ENCODE measurements around the gene TMPRSS2. TPM values are rescaled to one million over a fixed set of nuclear protein-coding genes. Genes with fewer than 3 reads are reported as not detected.

Gene TMPRSS2
- total RNA-seq, 1 donor from 2014 or later, result 8.2 TPM

DNA sequence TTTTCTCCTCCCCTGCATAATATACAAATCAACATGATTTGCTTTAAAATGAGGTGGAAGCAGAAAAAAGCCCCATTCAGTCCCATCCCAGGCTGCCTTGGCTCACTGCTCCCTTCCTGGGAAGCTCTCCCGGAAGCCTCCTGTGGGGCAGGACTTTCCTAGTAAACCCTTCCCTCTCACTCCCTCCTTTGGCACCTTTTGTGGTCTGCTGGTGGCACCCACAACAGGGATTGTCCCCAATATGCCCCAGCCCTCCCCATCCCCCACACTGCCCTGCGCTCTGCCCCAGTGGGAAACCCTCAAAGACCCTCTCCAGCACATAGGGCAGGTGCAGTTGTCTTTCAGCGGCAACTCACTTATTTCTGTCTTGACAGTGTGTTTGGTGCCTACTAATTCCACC is 1.8 kb upstream of the TMPRSS2 start:
- no peak for TF ChIP-seq CTCF (IDR thresholded peaks at IDR 0.05; ENCODE audit: insufficient read depth, low read length, poor library complexity, severe bottlenecking)
- no peak for DNase-seq (ENCODE audit: low read depth)
- H3K4me3 ChIP-seq (ENCODE audit: low read depth, low read length), result no peak overlapping the region
- peaks cover 39% of the 10 kb centered on the region for H3K27me3 ChIP-seq (ENCODE audit: control insufficient read depth, insufficient read depth, low read length)
- no peaks in the 10 kb centered on the region for H3K36me3 ChIP-seq (ENCODE audit: control insufficient read depth, insufficient read depth, low read length)

DNA sequence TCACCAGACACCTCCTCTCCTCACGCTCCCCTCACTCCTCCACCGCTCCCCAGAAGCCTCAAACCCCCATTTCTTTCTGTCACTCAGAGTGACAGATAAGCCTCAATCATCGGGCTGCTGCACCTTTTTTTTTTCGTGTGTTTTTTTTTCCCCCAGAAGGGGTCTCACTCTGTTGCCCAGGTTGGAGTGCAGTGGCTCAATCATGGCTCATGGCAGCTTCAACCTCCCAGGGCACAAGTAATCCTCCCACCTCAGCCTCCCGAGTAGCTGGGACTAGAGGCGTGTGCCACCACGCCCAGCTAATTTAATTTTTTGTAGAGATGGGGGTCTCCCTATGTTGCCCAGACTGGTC is 1.2 kb upstream of the TMPRSS2 start:
- no peak for DNase-seq (ENCODE audit: low read depth)
- Histone ChIP-seq H3K36me3 (ENCODE audit: control insufficient read depth, insufficient read depth, low read length) (no peaks in the 10 kb centered on the region), H3K4me3 (ENCODE audit: low read depth, low read length) (no peak overlapping the region), H3K27me3 (ENCODE audit: control insufficient read depth, insufficient read depth, low read length) (peaks cover 39% of the 10 kb centered on the region)
- TF ChIP-seq CTCF (IDR thresholded peaks at IDR 0.05; ENCODE audit: insufficient read depth, low read length, poor library complexity, severe bottlenecking), result no peak

DNA sequence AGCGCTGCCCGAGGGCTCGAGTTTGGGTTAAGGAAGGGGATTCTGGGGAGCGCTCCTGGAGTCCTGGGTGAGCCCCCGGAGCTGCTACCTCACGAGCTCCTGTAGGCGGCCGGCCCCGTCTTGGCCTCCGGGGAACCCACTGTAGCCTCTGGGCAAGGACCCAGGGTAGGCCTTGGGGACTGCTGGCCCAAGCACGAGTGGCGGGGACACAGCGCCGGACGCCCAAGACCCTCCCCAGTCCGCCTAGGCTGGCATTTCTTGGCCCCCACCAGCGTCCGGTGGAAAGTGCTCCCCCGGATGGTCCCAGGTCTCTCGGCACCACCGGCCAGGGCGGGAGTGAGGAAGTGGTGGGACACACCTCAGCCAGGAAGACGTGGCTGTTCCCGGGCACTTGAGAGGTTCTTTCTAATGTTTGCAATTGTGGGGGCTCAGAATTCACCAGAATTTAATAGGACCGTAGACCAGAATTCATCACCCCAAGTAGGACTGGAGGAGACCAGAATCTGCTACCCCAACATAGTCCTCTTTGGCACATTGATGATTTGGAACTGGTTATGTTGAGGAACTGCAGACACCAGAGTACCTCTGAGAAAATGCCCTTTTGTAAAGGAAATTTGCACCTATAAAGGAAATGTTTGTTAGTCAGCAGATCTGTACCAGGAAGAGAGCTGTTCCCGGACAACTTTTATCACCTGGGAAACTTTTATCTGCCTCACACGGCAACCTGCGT is 622 bp upstream of the TMPRSS2 start:
- TF ChIP-seq CTCF (IDR thresholded peaks at IDR 0.05; ENCODE audit: insufficient read depth, low read length, poor library complexity, severe bottlenecking), result no peak
- Histone ChIP-seq H3K27me3 (ENCODE audit: control insufficient read depth, insufficient read depth, low read length) (peaks cover 39% of the 10 kb centered on the region), H3K36me3 (ENCODE audit: control insufficient read depth, insufficient read depth, low read length) (no peaks in the 10 kb centered on the region), H3K4me3 (ENCODE audit: low read depth, low read length) (no peak overlapping the region)
- no peak for DNase-seq (ENCODE audit: low read depth)

DNA sequence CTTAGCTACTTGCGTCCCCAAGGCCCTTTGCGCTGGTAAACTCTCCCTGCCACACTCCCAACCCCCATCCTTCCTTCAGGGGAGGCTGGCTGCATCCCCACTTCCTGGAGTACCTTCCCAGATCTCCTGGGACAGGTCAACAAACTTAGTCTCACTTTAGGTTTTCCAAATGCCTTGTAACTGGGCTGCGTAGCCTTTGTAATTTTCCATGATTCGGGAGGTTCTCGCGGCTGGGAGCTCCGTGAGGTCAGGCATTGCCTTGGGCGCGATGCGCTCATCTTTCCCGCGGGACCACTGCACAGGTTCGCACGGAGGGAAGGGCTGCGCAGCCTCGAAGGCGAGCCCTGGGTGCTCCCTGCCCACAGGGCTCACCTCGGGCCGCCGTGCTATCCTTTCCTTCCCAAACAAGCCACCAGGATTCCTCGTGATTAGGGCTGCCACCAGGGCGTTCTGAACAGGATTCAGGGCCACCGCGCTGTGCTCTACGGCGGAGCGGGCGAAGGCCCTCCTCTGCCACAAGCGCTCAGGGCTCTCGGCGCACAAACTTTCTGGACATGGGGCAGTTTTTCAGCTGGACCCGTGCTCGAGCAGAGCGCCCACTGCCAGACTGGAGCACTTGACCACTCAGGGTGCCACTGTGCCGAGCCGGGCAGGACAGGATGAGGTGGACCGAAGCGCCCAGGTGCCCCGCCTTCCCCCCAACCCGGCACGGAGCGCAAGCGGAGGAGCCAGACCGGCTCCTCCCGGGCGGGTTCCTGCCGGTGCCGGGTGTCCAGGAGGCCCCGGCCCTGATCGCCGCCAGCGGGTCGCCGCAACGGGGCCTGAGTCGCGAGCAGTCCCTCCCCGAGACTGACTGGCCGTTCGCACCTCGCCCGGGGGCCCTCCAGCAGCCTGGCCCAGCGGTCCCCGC is 1.1 kb downstream of the TMPRSS2 start:
- no peak for DNase-seq (ENCODE audit: low read depth)
- no peak for TF ChIP-seq CTCF (IDR thresholded peaks at IDR 0.05; ENCODE audit: insufficient read depth, low read length, poor library complexity, severe bottlenecking)
- Histone ChIP-seq H3K27me3 (ENCODE audit: control insufficient read depth, insufficient read depth, low read length) (peaks cover 39% of the 10 kb centered on the region), H3K36me3 (ENCODE audit: control insufficient read depth, insufficient read depth, low read length) (no peaks in the 10 kb centered on the region), H3K4me3 (ENCODE audit: low read depth, low read length) (peak overlapping the region; percentile 28)

DNA sequence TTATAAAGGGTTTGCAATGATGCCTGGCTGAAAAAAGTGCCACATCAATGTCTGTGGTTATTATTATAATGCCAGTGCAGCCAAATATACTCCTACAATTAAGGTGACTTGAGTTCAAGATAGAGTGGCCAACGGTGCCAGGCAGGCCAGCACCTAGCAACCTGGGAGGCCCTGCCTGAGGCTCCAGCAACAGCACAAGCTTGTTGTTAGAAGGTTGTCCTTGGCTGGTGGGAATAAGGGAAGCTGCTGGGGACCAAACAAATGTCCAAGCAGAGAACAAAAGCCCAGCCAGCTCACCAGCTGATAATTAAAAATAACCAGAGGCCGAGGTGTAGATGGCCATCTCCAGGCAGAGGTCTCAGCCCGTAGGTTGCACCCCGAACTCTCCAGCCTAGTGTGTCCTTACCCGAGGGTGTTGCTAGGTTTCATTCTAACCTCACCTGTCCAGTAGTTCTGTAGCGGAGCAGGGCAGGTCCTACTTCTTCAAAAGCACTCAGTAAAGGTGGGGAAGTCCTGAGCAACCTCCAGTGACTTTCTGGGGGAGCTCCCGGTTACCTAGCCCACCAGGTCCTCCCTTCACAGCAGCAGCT is 1.9 kb downstream of the TMPRSS2 start:
- TF ChIP-seq CTCF (IDR thresholded peaks at IDR 0.05; ENCODE audit: insufficient read depth, low read length, poor library complexity, severe bottlenecking), result no peak
- no peak overlapping the region for H3K4me3 ChIP-seq (ENCODE audit: low read depth, low read length)
- H3K27me3 ChIP-seq (ENCODE audit: control insufficient read depth, insufficient read depth, low read length), result peaks cover 39% of the 10 kb centered on the region
- no peak for DNase-seq (ENCODE audit: low read depth)
- H3K36me3 ChIP-seq (ENCODE audit: control insufficient read depth, insufficient read depth, low read length), result no peaks in the 10 kb centered on the region
